Activated naive CD8-positive, alpha-beta T cell (primary cell): ENCODE measurements around the gene BRI3.
A peak's percentile ranks its signal among the peaks of the same experiment; 100 is the strongest.

ENCODE experiments used
- H3K27ac Mint-ChIP-seq: one replicate; pipeline ENCODE4 v1.8.0; 2021; ENCODE audit warnings: mixed read lengths
- H3K27me3 Mint-ChIP-seq: one replicate; pipeline ENCODE4 v1.8.0; 2021; ENCODE audit warnings: mixed read lengths
- H3K36me3 Mint-ChIP-seq: one replicate; pipeline ENCODE4 v1.8.0; 2021; ENCODE audit warnings: mixed read lengths
- H3K4me1 Mint-ChIP-seq: one replicate; pipeline ENCODE4 v1.8.0; 2021; ENCODE audit warnings: low read depth, mixed read lengths
- H3K4me3 Mint-ChIP-seq: one replicate; pipeline ENCODE4 v1.8.0; 2021; ENCODE audit warnings: mild to moderate bottlenecking, mixed read lengths
- H3K9me3 Mint-ChIP-seq: one replicate; pipeline ENCODE4 v1.8.0; 2021; ENCODE audit warnings: low read depth, mixed read lengths

The BRI3 gene

GRCh38 chr7:98244871-98245270 lies 36.6 kb upstream of the BRI3 start:
- H3K36me3 Mint-ChIP-seq, result no peaks in the 10 kb centered on the region
- no peak overlapping the region for H3K27ac Mint-ChIP-seq
- peaks cover 22% of the 10 kb centered on the region for H3K4me1 Mint-ChIP-seq
- H3K27me3 Mint-ChIP-seq, result no peaks in the 10 kb centered on the region
- no peak overlapping the region for H3K4me3 Mint-ChIP-seq
- H3K9me3 Mint-ChIP-seq, result no peaks in the 10 kb centered on the region

GRCh38 chr7:98248156-98248555 lies 33.3 kb upstream of the BRI3 start:
- no peaks in the 10 kb centered on the region for H3K27me3 Mint-ChIP-seq
- H3K4me1 Mint-ChIP-seq, result peaks cover 44% of the 10 kb centered on the region
- no peak overlapping the region for H3K4me3 Mint-ChIP-seq
- peak overlapping the region; percentile 96 for H3K27ac Mint-ChIP-seq
- H3K9me3 Mint-ChIP-seq, result no peaks in the 10 kb centered on the region
- H3K36me3 Mint-ChIP-seq, result peaks cover 3% of the 10 kb centered on the region

GRCh38 chr7:98249106-98249505 lies 32.4 kb upstream of the BRI3 start:
- Mint-ChIP-seq H3K36me3 (peaks cover 3% of the 10 kb centered on the region), H3K27ac (peak overlapping the region; percentile 96)

GRCh38 chr7:98250789-98251188 lies 30.7 kb upstream of the BRI3 start:
- no peaks in the 10 kb centered on the region for H3K27me3 Mint-ChIP-seq
- H3K27ac Mint-ChIP-seq, result peak overlapping the region; percentile 96
- H3K4me1 Mint-ChIP-seq, result peaks cover 59% of the 10 kb centered on the region
- H3K9me3 Mint-ChIP-seq, result no peaks in the 10 kb centered on the region
- peaks cover 3% of the 10 kb centered on the region for H3K36me3 Mint-ChIP-seq
- H3K4me3 Mint-ChIP-seq, result peak overlapping the region; percentile 95

More at GRCh38 chr7:98249106-98249505, 32.4 kb upstream of the BRI3 start:
- Mint-ChIP-seq H3K9me3 (no peaks in the 10 kb centered on the region), H3K4me3 (peak overlapping the region; percentile 76), H3K4me1 (peaks cover 48% of the 10 kb centered on the region), H3K27me3 (no peaks in the 10 kb centered on the region)

GRCh38 chr7:98251231-98251600 lies 30.3 kb upstream of the BRI3 start:
- peaks cover 3% of the 10 kb centered on the region for H3K36me3 Mint-ChIP-seq
- H3K27ac Mint-ChIP-seq, result peak overlapping the region; percentile 96
- H3K4me1 Mint-ChIP-seq, result peaks cover 62% of the 10 kb centered on the region
- H3K27me3 Mint-ChIP-seq, result no peaks in the 10 kb centered on the region
- H3K9me3 Mint-ChIP-seq, result no peaks in the 10 kb centered on the region
- peak overlapping the region; percentile 95 for H3K4me3 Mint-ChIP-seq

- Mint-ChIP-seq H3K4me3 (peak within 1 kb of the TSS; percentile 95), H3K4me1 (peaks cover 65% of the 10 kb centered on the region), H3K9me3 (no peaks in the 10 kb centered on the region), H3K36me3 (peaks cover 3% of the 10 kb centered on the region), H3K27ac (peak within 1 kb of the TSS; percentile 96), H3K27me3 (no peaks in the 10 kb centered on the region)
These were observed 29.7 kb upstream of the BRI3 start, which contains the start of gene TECPR1 for GRCh38 chr7:98251601-98252424. Gene TECPR1, minus strand, starts transcription at chr7:98252232. Its CDS starts 6,086 bp downstream, at chr7:98246146.

- Mint-ChIP-seq H3K27me3 (no peaks in the 10 kb centered on the region), H3K4me1 (peaks cover 61% of the 10 kb centered on the region), H3K27ac (peak overlapping the region; percentile 85), H3K9me3 (no peaks in the 10 kb centered on the region), H3K36me3 (peaks cover 3% of the 10 kb centered on the region), H3K4me3 (peak overlapping the region; percentile 95)
These were observed 28.9 kb upstream of the BRI3 start for GRCh38 chr7:98252425-98253054.

GRCh38 chr7:98254516-98254915 lies 27.0 kb upstream of the BRI3 start:
- Mint-ChIP-seq H3K4me3 (peak overlapping the region; percentile 10), H3K9me3 (no peaks in the 10 kb centered on the region), H3K4me1 (peaks cover 46% of the 10 kb centered on the region), H3K27me3 (no peaks in the 10 kb centered on the region), H3K27ac (peak overlapping the region; percentile 79), H3K36me3 (peaks cover 5% of the 10 kb centered on the region)

GRCh38 chr7:98254951-98255610 lies 26.4 kb upstream of the BRI3 start:
- no peaks in the 10 kb centered on the region for H3K27me3 Mint-ChIP-seq
- peaks cover 5% of the 10 kb centered on the region for H3K36me3 Mint-ChIP-seq
- peaks cover 41% of the 10 kb centered on the region for H3K4me1 Mint-ChIP-seq
- H3K9me3 Mint-ChIP-seq, result no peaks in the 10 kb centered on the region
- H3K4me3 Mint-ChIP-seq, result peak overlapping the region; percentile 10
- H3K27ac Mint-ChIP-seq, result peak overlapping the region; percentile 79

GRCh38 chr7:98256431-98256830 lies 25.1 kb upstream of the BRI3 start:
- H3K4me3 Mint-ChIP-seq, result no peak overlapping the region
- H3K27me3 Mint-ChIP-seq, result no peaks in the 10 kb centered on the region
- H3K4me1 Mint-ChIP-seq, result peaks cover 29% of the 10 kb centered on the region
- H3K9me3 Mint-ChIP-seq, result no peaks in the 10 kb centered on the region
- peak overlapping the region; percentile 25 for H3K27ac Mint-ChIP-seq
- H3K36me3 Mint-ChIP-seq, result peaks cover 3% of the 10 kb centered on the region

- Mint-ChIP-seq H3K4me1 (peaks cover 26% of the 10 kb centered on the region), H3K27ac (no peak overlapping the region), H3K36me3 (peaks cover 5% of the 10 kb centered on the region), H3K9me3 (no peaks in the 10 kb centered on the region), H3K4me3 (no peak overlapping the region), H3K27me3 (no peaks in the 10 kb centered on the region)
These were observed 23.8 kb upstream of the BRI3 start for GRCh38 chr7:98257701-98258100.

GRCh38 chr7:98265841-98266271 lies 15.6 kb upstream of the BRI3 start:
- peaks cover 5% of the 10 kb centered on the region for H3K36me3 Mint-ChIP-seq
- no peaks in the 10 kb centered on the region for H3K9me3 Mint-ChIP-seq
- H3K4me1 Mint-ChIP-seq, result peaks cover 2% of the 10 kb centered on the region
- no peaks in the 10 kb centered on the region for H3K27me3 Mint-ChIP-seq
- no peak overlapping the region for H3K4me3 Mint-ChIP-seq
- H3K27ac Mint-ChIP-seq, result peak overlapping the region; percentile 46

GRCh38 chr7:98266840-98267239 lies 14.6 kb upstream of the BRI3 start:
- Mint-ChIP-seq H3K9me3 (no peaks in the 10 kb centered on the region), H3K4me1 (peaks cover 2% of the 10 kb centered on the region), H3K27ac (no peak overlapping the region)

GRCh38 chr7:98267303-98267702 lies 14.2 kb upstream of the BRI3 start:
- H3K4me3 Mint-ChIP-seq, result no peak overlapping the region
- H3K4me1 Mint-ChIP-seq, result peaks cover 2% of the 10 kb centered on the region
- H3K27me3 Mint-ChIP-seq, result no peaks in the 10 kb centered on the region
- peaks cover 3% of the 10 kb centered on the region for H3K36me3 Mint-ChIP-seq
- no peak overlapping the region for H3K27ac Mint-ChIP-seq
- no peaks in the 10 kb centered on the region for H3K9me3 Mint-ChIP-seq

More at GRCh38 chr7:98266840-98267239, 14.6 kb upstream of the BRI3 start:
- Mint-ChIP-seq H3K36me3 (peaks cover 5% of the 10 kb centered on the region), H3K27me3 (no peaks in the 10 kb centered on the region), H3K4me3 (no peak overlapping the region)

- no peaks in the 10 kb centered on the region for H3K27me3 Mint-ChIP-seq
- H3K27ac Mint-ChIP-seq, result no peak overlapping the region
- no peaks in the 10 kb centered on the region for H3K9me3 Mint-ChIP-seq
- H3K4me1 Mint-ChIP-seq, result no peaks in the 10 kb centered on the region
- H3K4me3 Mint-ChIP-seq, result no peak overlapping the region
- no peaks in the 10 kb centered on the region for H3K36me3 Mint-ChIP-seq
These were observed 5.2 kb upstream of the BRI3 start for GRCh38 chr7:98276241-98276761.
